HG02678 (cell line): Measurements from ENCODE around the gene PPM1H.
"Not testable (repeated sequence)": the region's sequence is repeated elsewhere in the genome, so short reads cannot be mapped to it uniquely, and the experiment has no call there.

Source experiments
- ATAC-seq: cut with Tn5 transposase; IDR thresholded peaks from one replicate; pipeline ENCODE4 v1.9.1; 2021; ENCODE audit warnings: mild to moderate bottlenecking, moderate library complexity; ENCODE audit not compliant: unreplicated experiment

Gene PPM1H

DNA sequence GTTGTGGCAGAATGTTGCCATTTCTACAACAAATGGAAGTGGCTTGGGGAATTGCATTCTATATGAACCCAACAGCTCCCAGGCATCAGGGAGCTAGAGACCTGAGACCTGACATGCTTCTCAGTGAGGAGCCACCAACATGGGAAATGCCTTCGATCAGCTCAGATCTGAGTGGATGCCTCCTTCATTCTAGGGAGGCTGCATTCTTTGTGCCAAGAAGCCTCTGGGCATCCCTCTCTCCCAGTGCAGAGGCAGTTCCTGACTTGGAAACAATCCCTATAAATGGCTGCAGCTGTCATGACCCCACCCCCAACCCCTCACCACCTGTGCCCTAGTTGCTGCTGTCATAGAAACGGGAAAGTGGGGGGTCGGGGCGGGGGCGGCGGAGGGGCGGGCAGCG, 196.3 kb downstream of the PPM1H start:
- ATAC-seq, result no peak

DNA sequence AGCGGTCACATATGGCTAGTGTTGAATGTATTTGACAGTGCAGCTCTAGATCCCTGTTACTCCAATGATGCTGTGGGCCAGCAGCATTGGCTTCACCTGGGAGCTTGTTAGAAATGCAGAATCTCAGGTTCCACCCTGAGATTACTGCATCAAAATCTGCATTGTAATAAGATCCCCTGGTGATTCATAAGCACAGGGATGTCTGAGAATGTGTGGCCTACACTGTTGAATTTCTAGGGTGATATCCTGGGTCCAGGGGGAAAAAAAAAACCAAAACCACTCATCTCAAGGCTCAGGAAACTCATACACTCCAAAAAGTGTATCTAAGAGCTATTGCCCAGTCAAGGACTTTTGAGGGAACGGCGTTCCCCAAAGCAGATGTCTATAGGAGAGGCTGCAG, 196.8 kb downstream of the PPM1H start:
- no peak for ATAC-seq

DNA sequence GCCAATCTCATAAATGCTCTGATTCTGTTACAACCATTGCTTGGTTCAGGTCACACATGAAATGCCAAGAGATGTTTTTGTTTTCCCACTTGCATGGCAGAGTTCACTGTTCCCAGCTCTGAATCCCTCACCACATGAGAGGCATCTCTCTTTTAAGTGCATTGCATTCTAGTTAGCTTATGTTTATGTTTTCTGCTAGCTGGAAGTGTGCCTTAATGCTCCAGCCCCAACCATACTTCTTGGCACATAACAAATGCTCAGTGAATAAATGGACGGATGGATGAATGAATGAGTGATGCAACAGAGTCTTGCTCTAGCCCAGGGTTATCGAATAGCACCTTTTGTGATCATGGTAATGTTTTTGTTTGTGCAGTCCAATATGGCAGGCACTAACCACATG, 197.3 kb downstream of the PPM1H start:
- no peak for ATAC-seq

DNA sequence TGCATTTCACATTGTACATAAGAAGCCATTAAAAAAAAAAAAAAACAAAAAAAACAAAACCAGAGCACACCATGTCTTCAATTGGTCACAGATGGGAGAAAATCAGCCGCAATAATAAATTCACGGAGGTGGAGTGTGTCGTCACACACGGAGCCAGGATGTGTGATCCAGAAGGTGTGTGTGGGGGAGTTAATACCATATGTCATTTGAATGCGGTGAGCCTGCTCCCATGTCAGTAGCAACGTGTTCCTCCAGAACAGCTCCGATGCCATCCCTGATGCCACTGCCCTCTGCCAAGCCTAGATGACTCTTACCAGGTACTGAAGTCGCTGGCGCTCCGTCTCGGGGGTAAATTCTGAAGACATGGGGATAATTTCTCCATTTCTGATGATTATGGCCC, 197.8 kb downstream of the PPM1H start:
- no peak for ATAC-seq

DNA sequence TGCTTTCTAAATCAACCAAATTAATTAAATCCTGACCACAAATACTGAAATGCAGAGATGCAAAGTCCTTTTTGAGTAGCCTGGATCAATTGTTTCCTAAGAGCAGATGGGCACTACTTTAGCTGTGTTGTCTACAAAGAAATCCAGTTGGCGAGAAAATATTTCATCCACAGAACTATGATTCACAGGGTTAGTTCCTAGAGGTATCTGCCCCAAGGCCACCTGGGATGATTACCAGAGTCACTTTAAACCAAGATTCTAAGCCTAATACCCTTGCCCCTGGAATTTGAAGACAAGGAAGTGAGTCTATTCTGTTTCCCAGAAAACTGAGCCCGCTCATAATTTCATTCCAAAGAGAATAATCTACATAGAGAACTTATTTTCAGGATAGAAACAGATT, 198.4 kb downstream of the PPM1H start:
- ATAC-seq, result no peak

DNA sequence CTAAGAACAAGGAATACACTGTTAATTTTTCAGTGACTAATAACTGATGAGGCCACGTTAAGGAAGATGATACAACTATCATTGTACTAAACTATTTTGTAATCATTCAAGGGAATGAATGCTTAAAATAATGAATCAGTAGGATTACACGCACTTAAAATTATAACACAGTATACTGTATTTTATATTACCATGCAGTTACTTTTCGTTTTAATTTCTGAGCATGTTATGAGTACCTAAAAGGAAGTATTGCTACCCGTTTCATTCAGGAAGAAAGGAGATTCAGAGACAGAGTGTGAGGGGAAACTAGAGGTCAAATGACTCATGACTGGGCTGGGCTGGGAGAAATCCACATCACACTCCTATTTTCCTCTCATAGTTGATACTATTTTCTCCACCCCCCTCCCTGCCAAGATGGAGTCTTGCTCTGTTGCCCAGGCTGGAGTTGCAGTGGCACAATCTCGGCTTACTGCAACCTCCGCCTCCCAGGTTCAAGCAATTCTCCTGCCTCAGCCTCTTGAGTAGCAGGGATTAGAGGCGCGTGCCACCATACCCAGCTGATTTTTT, 202.0 kb downstream of the PPM1H start:
- no peak for ATAC-seq

DNA sequence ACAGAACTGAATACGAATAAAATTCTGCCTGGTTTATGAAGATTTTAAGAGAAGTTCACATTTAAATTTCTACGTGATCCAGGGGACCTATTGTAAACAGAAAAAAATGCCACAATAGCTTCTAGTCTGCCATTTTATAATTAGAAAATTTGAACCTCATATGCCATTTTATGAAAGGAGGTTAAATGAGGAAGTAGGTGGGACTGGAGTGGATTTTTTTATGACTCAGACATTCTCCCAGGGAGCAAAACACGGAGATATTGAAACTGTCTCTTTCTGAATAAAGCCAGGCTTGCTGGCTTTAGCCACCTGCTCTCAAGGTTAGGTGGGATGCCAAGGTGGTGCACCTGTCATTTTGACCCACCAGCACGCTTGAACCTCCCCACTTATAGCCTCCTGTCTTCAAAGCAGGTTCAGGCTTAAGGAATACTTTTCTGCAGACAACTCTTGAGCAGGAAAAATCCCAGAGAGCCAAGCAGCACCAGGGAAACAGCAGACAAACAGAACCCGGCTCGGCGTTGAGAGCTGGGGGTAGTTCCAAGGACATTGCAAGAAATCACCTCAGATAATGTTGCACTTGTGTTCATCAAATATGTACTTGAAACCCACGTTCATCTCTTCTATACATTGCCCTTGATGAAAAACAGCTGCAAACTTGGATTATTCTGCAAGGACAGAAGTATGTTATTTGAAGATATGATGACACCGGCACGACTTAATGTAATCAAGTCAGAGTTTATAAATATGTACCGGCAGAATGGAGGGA, 203.7 kb downstream of the PPM1H start:
- no peak for ATAC-seq

DNA sequence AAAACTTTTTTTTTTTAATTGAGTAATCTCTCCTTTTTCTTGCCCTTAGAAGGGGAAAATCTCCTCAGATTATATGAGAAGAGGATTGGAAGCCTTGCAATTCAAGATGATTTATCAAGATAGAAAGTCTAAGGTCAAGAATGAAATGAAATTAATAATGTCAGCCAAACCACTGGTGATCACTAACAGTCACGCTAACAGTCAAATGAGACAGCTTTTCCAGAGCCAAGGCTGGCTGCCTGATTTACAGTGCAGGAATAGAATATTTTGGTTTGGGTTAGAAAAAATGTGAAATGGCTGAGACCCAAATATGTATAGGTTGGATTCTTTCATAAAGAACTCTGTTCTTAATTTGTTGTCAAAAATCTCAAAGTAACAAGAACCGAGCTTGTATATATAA, 204.3 kb downstream of the PPM1H start:
- ATAC-seq, result no peak

DNA sequence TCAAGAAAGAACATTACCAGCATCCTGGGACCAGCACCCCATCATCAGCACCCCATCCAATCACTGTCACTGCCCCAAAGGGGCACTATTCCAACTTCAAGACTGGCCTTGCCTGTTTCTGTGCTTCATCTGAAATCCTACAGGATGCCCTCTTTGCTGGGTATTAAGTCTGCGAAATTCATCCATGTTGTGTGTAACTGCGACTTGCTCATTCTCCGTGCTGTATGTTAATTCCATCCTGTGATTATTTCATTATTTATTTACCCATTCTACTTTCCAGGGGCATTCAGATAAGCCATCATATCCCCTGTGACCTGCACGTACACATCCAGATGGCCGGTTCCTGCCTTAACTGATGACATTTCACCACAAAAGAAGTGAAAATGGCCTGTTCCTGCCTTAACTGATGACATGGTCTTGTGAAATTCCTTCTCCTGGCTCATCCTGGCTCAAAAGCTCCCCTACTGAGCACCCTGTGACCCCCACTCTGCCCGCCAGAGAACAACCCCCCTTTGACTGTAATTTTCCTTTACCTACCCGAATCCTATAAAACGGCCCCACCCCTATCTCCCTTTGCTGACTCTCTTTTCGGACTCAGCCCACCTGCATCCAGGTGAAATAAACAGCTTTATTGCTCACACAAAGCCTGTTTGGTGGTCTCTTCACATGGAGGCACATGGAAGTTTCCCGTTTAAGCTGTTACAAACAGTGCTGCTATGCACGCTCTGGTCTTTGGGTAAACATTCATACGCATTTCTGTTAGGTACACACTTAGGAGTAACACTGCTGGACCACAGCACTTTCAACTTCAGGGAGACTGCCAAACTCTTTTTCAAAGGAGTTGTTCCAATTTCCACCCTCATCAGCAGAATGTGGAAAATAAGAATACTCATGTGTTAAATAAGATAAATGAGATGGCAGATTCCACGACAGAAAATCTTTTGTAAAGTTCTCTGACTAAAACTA, 205.1 kb downstream of the PPM1H start:
- ATAC-seq, result not testable (repeated sequence)

DNA sequence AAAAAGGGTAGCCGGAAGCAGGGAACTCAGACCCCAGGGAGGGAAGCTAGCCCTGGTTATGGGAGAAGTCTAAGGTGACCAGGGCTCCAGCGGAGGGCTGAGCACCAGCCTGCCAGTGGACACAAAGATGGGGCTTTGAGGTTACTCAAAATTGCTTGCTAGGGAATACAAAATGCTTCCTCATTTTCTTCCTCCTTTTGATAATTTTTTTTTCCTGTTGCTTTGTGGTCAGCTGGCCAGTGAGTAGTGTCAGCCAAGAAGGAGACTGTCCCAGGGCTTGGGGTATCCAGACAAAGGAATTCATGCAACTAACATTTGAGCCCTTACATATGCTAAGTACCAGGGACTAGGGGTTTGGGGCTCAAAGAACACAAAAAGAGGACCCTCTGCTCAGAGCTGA, 206.2 kb downstream of the PPM1H start:
- no peak for ATAC-seq

DNA sequence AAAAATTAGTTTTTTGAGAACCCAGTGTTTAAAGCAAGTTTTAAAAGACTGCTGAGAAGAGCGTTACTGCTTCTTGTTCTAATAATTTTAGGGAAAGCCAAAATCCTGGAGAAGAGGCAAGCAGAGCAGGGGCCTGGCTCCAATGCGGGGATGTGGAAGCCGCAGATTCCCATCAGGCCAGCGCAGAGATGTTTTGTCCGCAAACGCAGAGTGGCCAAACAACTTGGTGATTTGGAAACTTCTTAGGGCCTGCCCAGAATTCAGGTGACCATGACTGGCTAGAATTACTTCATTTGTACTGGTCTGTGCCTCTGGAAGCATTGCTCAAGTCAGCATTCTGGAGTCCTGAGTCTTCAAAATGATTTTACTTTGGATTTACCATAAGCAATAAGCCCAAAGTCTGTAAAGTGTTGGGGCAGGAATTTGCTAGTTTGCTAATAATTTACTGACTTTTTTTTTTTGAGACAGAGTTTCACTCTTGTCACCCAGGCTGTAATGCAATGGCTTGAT, 208.4 kb downstream of the PPM1H start:
- no peak for ATAC-seq

DNA sequence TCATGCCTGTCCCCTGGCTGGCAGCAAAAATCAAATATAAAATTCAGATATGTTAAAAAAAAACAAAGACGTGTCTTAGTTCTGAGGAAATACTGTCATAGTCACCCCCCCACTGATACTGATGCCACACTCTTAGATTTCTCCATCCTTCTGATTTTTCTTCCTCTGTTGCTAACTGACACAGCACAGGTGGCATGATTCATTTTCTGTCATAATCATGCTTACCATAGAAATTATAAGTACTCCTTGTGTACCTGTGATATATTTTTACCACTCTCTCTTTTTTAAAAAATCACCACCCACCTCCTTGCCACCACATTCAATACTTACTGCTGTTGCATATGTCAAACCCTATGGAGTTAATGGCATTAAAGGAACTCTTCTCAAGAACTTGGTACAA, 209.2 kb downstream of the PPM1H start:
- ATAC-seq, result no peak

DNA sequence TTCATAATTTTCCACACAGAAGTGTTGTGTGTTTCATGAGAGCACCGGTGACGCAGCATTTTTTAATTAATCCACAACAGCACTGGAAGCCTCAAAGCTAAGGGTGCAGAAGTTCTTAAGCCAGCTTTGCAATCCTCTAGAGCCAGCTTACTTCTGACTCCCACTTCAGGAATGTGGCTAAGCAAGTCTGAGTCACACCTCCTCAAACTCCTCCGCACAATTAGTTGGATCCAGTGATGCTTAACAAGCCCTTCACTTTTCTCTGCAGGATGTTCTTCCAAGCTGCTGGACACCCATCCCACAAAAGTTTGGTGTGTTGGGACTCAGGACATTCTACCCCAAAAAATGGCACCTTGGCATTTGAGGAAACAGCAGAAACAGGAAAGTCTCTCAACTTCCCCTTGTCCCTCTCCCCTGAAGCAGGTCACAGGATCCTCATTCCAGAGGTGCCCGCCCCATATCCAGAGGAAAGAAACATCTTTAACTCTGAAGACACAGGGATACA, 210.0 kb downstream of the PPM1H start:
- ATAC-seq, result no peak

DNA sequence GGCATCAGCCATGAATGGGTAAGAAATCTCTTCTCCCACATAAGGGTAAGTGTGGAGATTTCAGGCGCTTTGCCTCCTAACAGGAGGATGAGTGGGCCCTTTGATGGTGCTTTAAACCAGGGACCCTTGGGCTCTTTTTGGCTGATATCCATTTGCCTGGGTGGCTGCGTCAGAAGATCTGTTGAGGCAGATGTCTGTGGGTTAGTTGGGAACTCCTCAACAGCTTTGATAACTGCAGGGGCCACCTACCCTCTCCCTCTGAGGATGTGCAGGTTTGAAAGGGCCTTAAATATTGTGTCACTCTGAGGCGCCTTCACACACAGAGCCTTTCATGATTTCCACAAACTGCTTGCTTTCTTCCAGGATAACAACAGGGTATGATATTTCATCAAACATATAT, 210.7 kb downstream of the PPM1H start:
- no peak for ATAC-seq

DNA sequence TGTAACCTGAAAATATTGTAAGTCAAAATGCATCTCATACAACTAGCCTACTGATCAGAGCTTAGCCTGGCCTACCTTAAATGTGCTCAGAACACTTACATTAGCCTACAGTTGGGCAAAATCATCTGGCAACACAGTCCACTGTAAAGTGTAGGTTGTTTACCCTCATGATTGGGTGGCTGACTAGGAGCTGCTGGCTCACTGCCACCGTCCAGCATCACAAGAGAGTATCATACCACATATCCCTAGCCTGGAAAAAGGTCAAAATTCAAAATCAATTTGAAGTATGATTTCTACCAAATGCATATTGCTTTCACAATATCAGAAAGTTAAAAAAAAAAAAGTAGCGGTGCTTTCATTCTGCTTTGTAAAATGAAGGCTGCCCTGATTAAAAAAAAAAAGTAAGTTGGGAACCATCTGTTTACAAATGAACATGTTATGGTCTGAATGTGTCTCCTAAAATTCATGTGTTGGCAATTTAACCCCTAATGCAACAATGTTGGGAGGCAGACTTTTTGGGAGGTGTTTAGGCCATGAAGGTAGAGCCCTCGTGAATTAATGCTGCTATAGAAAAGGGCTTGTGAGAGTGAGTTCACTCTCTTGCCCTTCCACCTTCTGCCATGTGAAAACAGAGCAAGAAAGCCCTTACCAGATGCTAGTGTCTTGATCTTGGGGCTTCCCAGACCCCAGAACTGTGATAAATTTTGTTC, 211.8 kb downstream of the PPM1H start:
- no peak for ATAC-seq

DNA sequence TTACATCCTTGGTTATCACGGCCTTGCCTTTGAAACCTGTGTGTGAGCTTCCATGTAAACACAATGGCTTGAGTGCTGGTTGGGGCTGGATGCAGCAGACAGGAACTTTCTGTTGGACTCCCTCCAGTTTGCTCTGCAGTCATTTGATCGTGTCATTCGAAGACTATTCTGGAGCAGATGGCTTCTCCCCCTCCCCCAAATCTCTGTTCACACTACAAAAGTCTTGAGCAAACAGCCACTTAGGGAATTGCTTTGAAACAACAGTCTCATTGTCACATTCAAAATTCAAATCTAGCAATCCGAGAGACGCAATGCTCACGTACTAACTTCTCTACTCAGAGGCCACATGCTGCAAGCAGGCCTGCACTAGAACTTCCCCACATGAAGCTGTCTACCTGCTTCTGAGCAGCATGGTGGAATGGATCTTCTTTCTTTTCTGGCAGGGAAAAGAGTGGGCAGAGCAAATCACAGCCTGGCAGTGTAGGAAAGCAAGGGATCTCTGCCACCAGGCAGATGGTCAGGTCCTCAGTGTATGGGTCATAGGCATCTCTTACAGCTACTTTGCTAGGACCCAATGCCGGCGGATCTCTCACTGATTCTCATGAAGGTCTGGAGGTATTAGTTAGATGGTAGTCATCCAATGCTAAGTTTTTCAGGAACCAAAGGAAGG, 214.2 kb downstream of the PPM1H start:
- no peak for ATAC-seq

DNA sequence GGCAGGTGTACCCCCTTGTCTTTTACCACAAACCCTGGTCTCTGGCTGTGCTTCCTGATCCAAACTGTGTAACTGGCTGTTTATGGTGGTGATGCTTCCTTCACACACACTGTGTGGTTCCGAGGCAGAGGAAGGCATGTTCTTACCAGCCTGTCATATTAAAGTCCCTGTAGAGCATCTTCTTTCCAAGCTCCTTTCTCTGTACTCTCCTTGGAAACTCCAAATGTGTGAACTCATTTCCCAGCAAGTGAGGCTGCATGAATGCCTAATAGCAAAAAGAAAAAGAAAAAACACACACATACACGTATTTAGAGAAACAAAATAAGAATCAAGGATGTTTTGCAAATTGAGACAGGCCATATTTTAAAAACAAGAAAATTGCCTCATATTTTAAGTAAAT, 214.9 kb downstream of the PPM1H start:
- ATAC-seq, result no peak

DNA sequence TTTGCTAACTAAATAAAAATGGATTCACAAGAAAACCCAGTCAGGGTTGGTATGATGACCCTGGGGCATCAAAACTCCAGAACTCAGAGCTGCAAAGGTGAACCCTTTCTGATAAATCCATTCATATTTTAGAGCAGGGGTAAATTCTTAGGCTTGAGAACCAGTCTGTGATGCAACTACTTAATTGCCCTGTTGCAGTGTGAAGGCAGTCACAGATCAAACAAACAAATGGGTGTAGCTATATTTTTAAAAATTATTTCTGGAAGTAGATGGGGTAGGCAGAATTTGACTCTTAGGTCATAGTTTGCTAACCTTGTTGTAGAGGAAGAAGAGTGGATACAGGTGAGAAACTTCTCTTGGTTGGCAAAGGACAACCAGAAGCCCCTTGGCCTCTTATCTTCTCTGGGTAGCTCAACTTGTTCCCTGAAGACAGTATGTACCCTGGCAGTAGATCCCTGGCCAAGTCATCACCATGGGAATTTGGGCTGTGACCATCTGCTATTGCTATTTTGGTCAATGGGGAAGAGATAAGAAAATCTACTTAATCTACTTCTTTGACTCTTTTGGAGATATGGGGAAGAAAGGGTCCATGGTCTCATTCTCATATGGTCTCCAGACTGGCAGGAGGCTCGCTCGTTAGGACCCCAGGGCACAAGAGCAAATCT, 216.1 kb downstream of the PPM1H start:
- ATAC-seq, result no peak

DNA sequence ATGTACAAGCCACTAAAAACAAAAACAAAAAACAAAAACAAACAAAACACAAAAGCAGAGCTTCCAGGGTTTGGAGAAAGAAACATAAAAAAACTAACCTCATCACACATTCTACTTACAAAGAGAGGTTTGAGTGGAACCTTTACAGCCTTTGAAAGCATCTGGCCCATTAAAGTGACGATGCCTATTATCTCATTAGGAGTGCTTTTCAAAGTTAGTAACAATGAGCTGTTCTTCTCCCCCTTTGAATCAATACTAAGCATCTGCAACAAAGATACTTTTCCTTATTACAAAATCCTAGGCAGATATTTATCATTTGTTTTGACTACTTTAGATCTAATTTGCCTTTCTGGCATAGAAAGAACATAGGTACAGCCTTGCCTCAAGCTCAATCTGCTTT, 217.3 kb downstream of the PPM1H start:
- ATAC-seq, result no peak
